C4-2B (cell line): Measurements from ENCODE around the gene ITPR2.

Source experiments
- CTCF ChIP-seq: fragments of 450-650 bp; conservative IDR thresholded peaks from 2 replicates; pipeline ENCODE4 v1.5.1; 2017; ENCODE audit warnings: mild to moderate bottlenecking
- ZFX ChIP-seq: fragments of 450-650 bp; IDR thresholded peaks from 2 replicates; pipeline ENCODE4 v1.6.1; 2017

- TF ChIP-seq CTCF (no peak), ZFX (no peak)
Measured at GRCh38 chr12:26754148-26754547, 78.8 kb downstream of the ITPR2 start.
